RWPE2 (cell line): Measurements from ENCODE around the gene AMOTL1.

Source experiments
- ATAC-seq: fragments of 200-7000 bp; cut with Tn5 transposase; 3 replicates; pipeline ENCODE4 v1.9.1; 2021; ENCODE audit warnings: low read depth
- DNase-seq: peaks from one replicate; pipeline ENCODE4 v3.0.0-alpha.2; 2020; ENCODE audit warnings: low spot score
- H3K27ac ChIP-seq: fragments of 450-650 bp; 2 replicates; pipeline ENCODE4 v1.5.1; 2017; ENCODE audit warnings: mild to moderate bottlenecking; ENCODE audit not compliant: poor library complexity, severe bottlenecking
- H3K27me3 ChIP-seq: fragments of 250-450 bp; sonication (Bioruptor Pico); 2 replicates; pipeline ENCODE4 v1.5.1; 2021; ENCODE audit warnings: mild to moderate bottlenecking, moderate library complexity; ENCODE audit not compliant: insufficient read depth, poor library complexity, severe bottlenecking
- H3K36me3 ChIP-seq: fragments of 250-450 bp; sonication (Bioruptor Pico); 2 replicates; pipeline ENCODE4 v1.5.1; 2020; ENCODE audit warnings: low read depth, mild to moderate bottlenecking, moderate library complexity
- H3K4me1 ChIP-seq: fragments of 250-450 bp; sonication (Bioruptor Pico); 2 replicates; pipeline ENCODE4 v1.5.1; 2021; ENCODE audit warnings: mild to moderate bottlenecking, moderate library complexity; ENCODE audit not compliant: insufficient read depth, poor library complexity, severe bottlenecking
- H3K4me3 ChIP-seq: fragments of 250-450 bp; sonication (Bioruptor Pico); 2 replicates; pipeline ENCODE4 v1.5.1; 2021; ENCODE audit warnings: mild to moderate bottlenecking, moderate library complexity; ENCODE audit not compliant: severe bottlenecking
- H3K9me3 ChIP-seq: fragments of 250-450 bp; sonication (Bioruptor Pico); 2 replicates; pipeline ENCODE4 v1.5.1; 2021; ENCODE audit warnings: mild to moderate bottlenecking, moderate library complexity; ENCODE audit not compliant: severe bottlenecking
- TF ChIP-seq, protein P1 (sequence below): fragments of 450-650 bp; IDR thresholded peaks from one replicate; pipeline ENCODE4 v1.5.1; 2017; ENCODE audit warnings: mild to moderate bottlenecking, moderate library complexity; ENCODE audit not compliant: poor library complexity, severe bottlenecking

The AMOTL1 gene

DNA sequence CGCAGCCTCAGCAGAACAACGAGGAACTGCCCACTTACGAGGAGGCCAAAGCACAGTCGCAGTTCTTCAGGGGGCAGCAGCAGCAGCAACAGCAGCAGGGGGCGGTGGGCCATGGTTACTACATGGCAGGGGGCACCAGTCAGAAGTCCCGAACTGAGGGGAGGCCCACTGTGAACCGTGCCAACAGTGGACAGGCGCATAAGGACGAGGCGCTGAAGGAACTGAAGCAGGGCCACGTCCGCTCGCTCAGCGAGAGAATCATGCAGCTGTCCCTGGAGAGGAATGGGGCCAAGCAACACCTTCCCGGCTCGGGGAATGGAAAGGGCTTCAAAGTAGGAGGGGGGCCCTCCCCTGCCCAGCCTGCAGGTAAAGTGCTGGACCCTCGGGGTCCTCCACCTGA is 31.6 kb downstream of the AMOTL1 start:
- Histone ChIP-seq H3K9me3 (no peaks in the 10 kb centered on the region), H3K4me1 (peaks cover 22% of the 10 kb centered on the region), H3K36me3 (peaks cover 93% of the 10 kb centered on the region), H3K4me3 (no peak overlapping the region), H3K27ac (no peak overlapping the region), H3K27me3 (no peaks in the 10 kb centered on the region)
- ATAC-seq: no peak
- TF ChIP-seq, protein P1, sequence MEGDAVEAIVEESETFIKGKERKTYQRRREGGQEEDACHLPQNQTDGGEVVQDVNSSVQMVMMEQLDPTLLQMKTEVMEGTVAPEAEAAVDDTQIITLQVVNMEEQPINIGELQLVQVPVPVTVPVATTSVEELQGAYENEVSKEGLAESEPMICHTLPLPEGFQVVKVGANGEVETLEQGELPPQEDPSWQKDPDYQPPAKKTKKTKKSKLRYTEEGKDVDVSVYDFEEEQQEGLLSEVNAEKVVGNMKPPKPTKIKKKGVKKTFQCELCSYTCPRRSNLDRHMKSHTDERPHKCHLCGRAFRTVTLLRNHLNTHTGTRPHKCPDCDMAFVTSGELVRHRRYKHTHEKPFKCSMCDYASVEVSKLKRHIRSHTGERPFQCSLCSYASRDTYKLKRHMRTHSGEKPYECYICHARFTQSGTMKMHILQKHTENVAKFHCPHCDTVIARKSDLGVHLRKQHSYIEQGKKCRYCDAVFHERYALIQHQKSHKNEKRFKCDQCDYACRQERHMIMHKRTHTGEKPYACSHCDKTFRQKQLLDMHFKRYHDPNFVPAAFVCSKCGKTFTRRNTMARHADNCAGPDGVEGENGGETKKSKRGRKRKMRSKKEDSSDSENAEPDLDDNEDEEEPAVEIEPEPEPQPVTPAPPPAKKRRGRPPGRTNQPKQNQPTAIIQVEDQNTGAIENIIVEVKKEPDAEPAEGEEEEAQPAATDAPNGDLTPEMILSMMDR: no peak
- no peak for DNase-seq

DNA sequence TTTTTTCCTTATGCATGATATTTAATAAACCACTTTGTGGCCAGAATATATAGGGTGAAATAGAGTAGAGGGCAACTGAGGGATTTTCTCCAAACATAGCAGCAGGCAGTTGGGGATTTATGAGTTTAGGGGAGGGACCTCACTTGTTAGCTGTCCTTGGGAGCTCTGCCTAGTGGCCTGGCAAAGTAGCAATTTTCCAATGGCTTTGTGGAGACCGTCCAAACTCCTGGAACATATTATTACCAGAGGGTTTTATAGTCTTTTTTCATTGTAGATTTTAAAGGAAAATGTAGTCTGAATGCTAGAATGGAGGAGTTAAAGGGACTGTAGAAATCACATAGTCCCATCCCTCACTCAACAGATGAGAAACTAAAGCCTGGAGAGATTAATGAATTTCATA is 32.3 kb downstream of the AMOTL1 start:
- H3K27me3 ChIP-seq: no peaks in the 10 kb centered on the region
- no peak for DNase-seq
- H3K27ac ChIP-seq: no peak overlapping the region
- peaks cover 15% of the 10 kb centered on the region for H3K4me1 ChIP-seq
- ATAC-seq: no peak
- H3K36me3 ChIP-seq: peaks cover 98% of the 10 kb centered on the region
- TF ChIP-seq, protein P1: no peak
- H3K4me3 ChIP-seq: no peak overlapping the region
- no peaks in the 10 kb centered on the region for H3K9me3 ChIP-seq

DNA sequence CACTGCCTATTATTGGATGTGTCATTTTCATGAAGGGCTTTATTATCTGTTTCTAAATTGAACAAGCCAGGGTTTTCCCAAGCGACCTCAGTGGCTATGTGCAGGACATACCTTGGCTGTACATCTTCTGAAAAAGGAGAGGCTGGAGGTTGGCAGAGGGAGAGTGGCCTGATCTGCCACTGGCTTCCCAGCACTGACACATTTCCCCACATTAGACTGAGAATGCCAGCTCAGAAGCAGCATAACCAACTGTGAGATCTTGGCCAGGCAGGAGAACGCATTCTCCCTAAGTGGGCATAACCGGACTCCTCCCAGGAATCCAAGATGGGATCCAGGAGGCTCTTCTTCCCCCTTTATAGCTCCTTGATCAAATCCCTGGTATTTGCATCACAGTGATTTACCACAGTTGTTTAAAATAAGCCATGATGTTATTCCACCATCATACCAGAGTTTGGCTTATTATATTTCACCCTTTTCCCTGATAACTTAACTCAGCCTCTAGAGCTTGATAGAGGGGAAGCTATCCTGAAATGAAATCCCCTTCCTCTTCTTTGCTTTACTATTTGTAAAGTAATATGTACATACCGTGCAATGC is 33.8 kb downstream of the AMOTL1 start:
- H3K4me3 ChIP-seq: no peak overlapping the region
- H3K36me3 ChIP-seq: peaks cover 98% of the 10 kb centered on the region
- no peaks in the 10 kb centered on the region for H3K4me1 ChIP-seq
- ATAC-seq (no peak), DNase-seq (no peak)
- TF ChIP-seq, protein P1: no peak
- H3K9me3 ChIP-seq: no peaks in the 10 kb centered on the region
- H3K27me3 ChIP-seq: no peaks in the 10 kb centered on the region
- no peak overlapping the region for H3K27ac ChIP-seq

DNA sequence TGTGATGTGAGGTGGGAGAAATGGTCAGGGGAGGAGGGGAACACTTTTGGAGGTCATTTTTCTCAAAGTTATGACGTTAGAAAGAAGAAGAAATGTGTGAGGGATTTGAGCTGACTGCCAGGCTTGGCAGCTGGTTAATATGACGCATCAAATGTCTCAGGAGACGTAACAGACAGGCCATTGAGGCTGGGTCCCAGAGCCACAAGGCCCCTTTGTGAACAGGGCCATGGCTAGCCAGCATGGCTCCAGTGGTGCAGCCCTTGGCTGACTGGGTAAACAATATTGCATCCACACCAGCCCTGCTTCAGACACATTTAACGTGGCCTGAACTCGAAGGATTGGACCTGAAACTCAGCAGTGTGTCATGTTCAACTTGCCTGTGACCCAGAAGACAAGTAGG is 34.3 kb downstream of the AMOTL1 start:
- H3K27ac ChIP-seq: no peak overlapping the region

DNA sequence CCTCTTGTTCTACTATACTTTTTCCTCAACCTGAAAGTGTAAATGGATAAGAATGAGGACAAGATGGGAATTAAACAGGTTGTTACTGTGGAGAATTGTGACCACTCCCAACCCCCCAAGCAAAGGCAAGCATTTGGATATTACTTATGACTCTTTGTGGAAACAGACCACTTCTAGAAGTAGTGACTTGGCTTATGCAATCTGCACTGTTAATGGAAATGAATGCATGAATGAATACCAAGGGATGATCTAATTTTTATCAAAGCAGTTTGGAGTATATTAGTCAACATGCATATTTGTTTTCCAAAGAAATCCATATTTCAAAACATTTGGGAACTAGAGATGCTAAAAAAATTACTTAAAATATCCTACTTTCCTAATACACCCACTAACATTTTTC is 35.3 kb downstream of the AMOTL1 start:
- TF ChIP-seq, protein P1: no peak
- Histone ChIP-seq H3K36me3 (peaks cover 96% of the 10 kb centered on the region), H3K27ac (no peak overlapping the region), H3K27me3 (no peaks in the 10 kb centered on the region), H3K4me3 (no peak overlapping the region), H3K4me1 (no peaks in the 10 kb centered on the region), H3K9me3 (no peaks in the 10 kb centered on the region)
- ATAC-seq (no peak), DNase-seq (no peak)

More for the DNA sequence above, 34.3 kb downstream of the AMOTL1 start:
- no peaks in the 10 kb centered on the region for H3K4me1 ChIP-seq
- peaks cover 98% of the 10 kb centered on the region for H3K36me3 ChIP-seq
- H3K9me3 ChIP-seq: no peaks in the 10 kb centered on the region
- DNase-seq: no peak
- no peak for ATAC-seq
- no peaks in the 10 kb centered on the region for H3K27me3 ChIP-seq
- TF ChIP-seq, protein P1: no peak
- H3K4me3 ChIP-seq: no peak overlapping the region
